Upper lobe of left lung (tissue), 4 donors: ENCODE data around the gene CACNA1D.

Experiments
- CTCF ChIP-seq, 6 experiments: fragments of 450-650 bp in 4 of 6; fragments of 200-600 bp in 2 of 6; sonication (generic) in 2 of 6; IDR thresholded peaks; one replicate each; pipeline ENCODE4 v1.5.1; 2016 to 2019; ENCODE audit warnings: antibody characterized with exemption in 6 of 6
- POLR2A ChIP-seq, 4 donors: fragments of 450-650 bp; IDR thresholded peaks; one replicate each; pipeline ENCODE4 v1.5.1; 2016 to 2017; ENCODE audit warnings: antibody characterized with exemption in 4 of 4, mild to moderate bottlenecking in 2 of 4
- POLR2AphosphoS5 ChIP-seq, 2 donors: sonication (generic); formaldehyde crosslinking; IDR thresholded peaks; one replicate each; pipeline ENCODE4 v1.5.1; 2017; ENCODE audit warnings: antibody characterized with exemption in 2 of 2

- no peak for TF ChIP-seq POLR2A (IDR thresholded peaks at IDR 0.05)
- no peak for TF ChIP-seq CTCF (IDR thresholded peaks at IDR 0.05)
- no peak for TF ChIP-seq POLR2AphosphoS5 (IDR thresholded peaks at IDR 0.05)
These were observed 309.6 kb downstream of the CACNA1D start for GRCh38 chr3:53803816-53804695.
